Neural progenitor cell (in vitro differentiated cells): ENCODE data around the gene SOBP. TPM values are rescaled to one million over a fixed set of nuclear protein-coding genes. Genes with fewer than 3 reads are reported as not detected.

Experiments
- DNase-seq: peaks from one replicate; pipeline ENCODE4 v3.0.0-alpha.2; 2016; ENCODE audit warnings: low spot score
- H2AFZ ChIP-seq: fragments of 200-600 bp; sonication (generic); replicated peaks from 2 replicates; pipeline ENCODE4 v1.6.1; 2016; ENCODE audit warnings: antibody characterized with exemption
- H3F3A ChIP-seq: fragments of 200-600 bp; sonication (generic); 2 replicates; pipeline ENCODE4 v1.6.1; 2016; ENCODE audit warnings: antibody characterized with exemption, low read depth
- H3K27ac ChIP-seq: fragments of 200-600 bp; sonication (generic); 2 replicates; pipeline ENCODE4 v1.5.1; 2016; ENCODE audit warnings: mild to moderate bottlenecking
- H3K27me3 ChIP-seq: fragments of 200-600 bp; sonication (generic); 2 replicates; pipeline ENCODE4 v1.6.1; 2016; ENCODE audit warnings: mild to moderate bottlenecking, moderate library complexity
- H3K36me3 ChIP-seq: fragments of 200-600 bp; sonication (generic); 2 replicates; pipeline ENCODE4 v1.5.1; 2016
- H3K4me1 ChIP-seq: fragments of 200-600 bp; sonication (generic); 2 replicates; pipeline ENCODE4 v1.6.1; 2016; ENCODE audit warnings: mixed run types
- H3K4me2 ChIP-seq: fragments of 200-600 bp; sonication (generic); 2 replicates; pipeline ENCODE4 v1.6.1; 2016
- H3K4me3 ChIP-seq: fragments of 200-600 bp; sonication (generic); 2 replicates; pipeline ENCODE4 v1.5.1; 2016
- H3K79me2 ChIP-seq: fragments of 200-600 bp; sonication (generic); 2 replicates; pipeline ENCODE4 v1.6.1; 2016; ENCODE audit warnings: low read depth
- H3K9ac ChIP-seq: fragments of 200-600 bp; sonication (generic); 2 replicates; pipeline ENCODE4 v1.6.1; 2016
- H3K9me3 ChIP-seq: fragments of 200-600 bp; sonication (generic); 2 replicates; pipeline ENCODE4 v1.5.1; 2016; ENCODE audit warnings: low read depth
- H4K20me1 ChIP-seq: fragments of 200-600 bp; sonication (generic); 2 replicates; pipeline ENCODE4 v1.6.1; 2016; ENCODE audit warnings: low read depth
- H3K27ac Mint-ChIP-seq: 3 replicates; pipeline ENCODE4 v1.8.0; 2021; ENCODE audit warnings: mixed read lengths
- H3K27me3 Mint-ChIP-seq: 2 replicates; pipeline ENCODE4 v1.8.0; 2022; ENCODE audit warnings: low read depth, mild to moderate bottlenecking, inconsistent platforms, moderate library complexity, mixed read lengths; ENCODE audit not compliant: insufficient read depth
- H3K36me3 Mint-ChIP-seq: 3 replicates; pipeline ENCODE4 v1.8.0; 2021; ENCODE audit warnings: mixed read lengths
- H3K4me1 Mint-ChIP-seq: 3 replicates; pipeline ENCODE4 v1.8.0; 2021; ENCODE audit warnings: mixed read lengths
- H3K4me3 Mint-ChIP-seq: 3 replicates; pipeline ENCODE4 v1.8.0; 2021; ENCODE audit warnings: mild to moderate bottlenecking, moderate library complexity, mixed read lengths
- H3K9me3 Mint-ChIP-seq: 3 replicates; pipeline ENCODE4 v1.8.0; 2020; ENCODE audit warnings: mixed read lengths
- EZH2 ChIP-seq: fragments of 200-600 bp; sonication (generic); IDR thresholded peaks from 2 replicates; pipeline ENCODE4 v1.6.1; 2017; ENCODE audit warnings: antibody characterized with exemption, mild to moderate bottlenecking, moderate library complexity
- EZH2phosphoT487 ChIP-seq: fragments of 200-600 bp; sonication (generic); IDR thresholded peaks from 2 replicates; pipeline ENCODE4 v1.6.1; 2017; ENCODE audit warnings: antibody characterized with exemption
- total RNA-seq: library from RNA; depleted of rRNA; stranded (reverse); fragments of >200 nt; gene quantifications from 2 replicates; pipeline ENCODE4 v1.2.3, GENCODE V29; 2015; ENCODE audit warnings: low replicate concordance
- TF ChIP-seq, protein P1 (sequence below): fragments of 200-600 bp; sonication (generic); IDR thresholded peaks from 2 replicates; pipeline ENCODE4 v1.5.1; 2017; ENCODE audit warnings: antibody characterized with exemption, mild to moderate bottlenecking

Gene SOBP
- total RNA-seq, 1 donor from 2014 or later, result 12.6 TPM

- TF ChIP-seq EZH2 (no peak), EZH2phosphoT487 (no peak)
- TF ChIP-seq, protein P1, sequence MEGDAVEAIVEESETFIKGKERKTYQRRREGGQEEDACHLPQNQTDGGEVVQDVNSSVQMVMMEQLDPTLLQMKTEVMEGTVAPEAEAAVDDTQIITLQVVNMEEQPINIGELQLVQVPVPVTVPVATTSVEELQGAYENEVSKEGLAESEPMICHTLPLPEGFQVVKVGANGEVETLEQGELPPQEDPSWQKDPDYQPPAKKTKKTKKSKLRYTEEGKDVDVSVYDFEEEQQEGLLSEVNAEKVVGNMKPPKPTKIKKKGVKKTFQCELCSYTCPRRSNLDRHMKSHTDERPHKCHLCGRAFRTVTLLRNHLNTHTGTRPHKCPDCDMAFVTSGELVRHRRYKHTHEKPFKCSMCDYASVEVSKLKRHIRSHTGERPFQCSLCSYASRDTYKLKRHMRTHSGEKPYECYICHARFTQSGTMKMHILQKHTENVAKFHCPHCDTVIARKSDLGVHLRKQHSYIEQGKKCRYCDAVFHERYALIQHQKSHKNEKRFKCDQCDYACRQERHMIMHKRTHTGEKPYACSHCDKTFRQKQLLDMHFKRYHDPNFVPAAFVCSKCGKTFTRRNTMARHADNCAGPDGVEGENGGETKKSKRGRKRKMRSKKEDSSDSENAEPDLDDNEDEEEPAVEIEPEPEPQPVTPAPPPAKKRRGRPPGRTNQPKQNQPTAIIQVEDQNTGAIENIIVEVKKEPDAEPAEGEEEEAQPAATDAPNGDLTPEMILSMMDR, result no peak
- H3K4me2 ChIP-seq, result no peak overlapping the region
- H3K79me2 ChIP-seq, result no peaks in the 10 kb centered on the region
- no peaks in the 10 kb centered on the region for H3K36me3 ChIP-seq
- Mint-ChIP-seq H3K27ac (peak overlapping the region; percentile 77), H3K27me3 (no peaks in the 10 kb centered on the region), H3K9me3 (no peaks in the 10 kb centered on the region), H3K36me3 (peaks cover 11% of the 10 kb centered on the region), H3K4me3 (no peak overlapping the region), H3K4me1 (peaks cover 61% of the 10 kb centered on the region)
- H3K27ac ChIP-seq, result no peak overlapping the region
- no peak overlapping the region for H3K4me3 ChIP-seq
- DNase-seq, result no peak
- H3F3A ChIP-seq, result peaks cover 11% of the 10 kb centered on the region
- no peak overlapping the region for H2AFZ ChIP-seq
- peaks cover 7% of the 10 kb centered on the region for H4K20me1 ChIP-seq
- H3K4me1 ChIP-seq, result peaks cover 31% of the 10 kb centered on the region
- no peak overlapping the region for H3K9ac ChIP-seq
- no peaks in the 10 kb centered on the region for H3K27me3 ChIP-seq
- H3K9me3 ChIP-seq, result no peaks in the 10 kb centered on the region
These were observed 74.0 kb downstream of the SOBP start for GRCh38 chr6:107563694-107564588.

GRCh38 chr6:107564589-107564951 lies 74.7 kb downstream of the SOBP start:
- no peaks in the 10 kb centered on the region for H3K27me3 ChIP-seq
- H3K27ac ChIP-seq, result no peak overlapping the region
- H3K4me1 ChIP-seq, result peaks cover 37% of the 10 kb centered on the region
- H3K27ac Mint-ChIP-seq, result peak overlapping the region; percentile 77
- H3K4me2 ChIP-seq, result no peak overlapping the region
- H3K27me3 Mint-ChIP-seq, result no peaks in the 10 kb centered on the region
- no peaks in the 10 kb centered on the region for H3K9me3 ChIP-seq
- H3F3A ChIP-seq, result peaks cover 11% of the 10 kb centered on the region
- H3K79me2 ChIP-seq, result no peaks in the 10 kb centered on the region
- TF ChIP-seq EZH2phosphoT487 (no peak), EZH2 (no peak)
- TF ChIP-seq, protein P1, result no peak
- H3K9me3 Mint-ChIP-seq, result no peaks in the 10 kb centered on the region
- H3K9ac ChIP-seq, result no peak overlapping the region
- no peak overlapping the region for H3K4me3 ChIP-seq
- H3K4me1 Mint-ChIP-seq, result peaks cover 55% of the 10 kb centered on the region
- no peaks in the 10 kb centered on the region for H3K36me3 ChIP-seq
- H3K4me3 Mint-ChIP-seq, result no peak overlapping the region
- peaks cover 7% of the 10 kb centered on the region for H4K20me1 ChIP-seq
- H3K36me3 Mint-ChIP-seq, result peaks cover 13% of the 10 kb centered on the region
- no peak overlapping the region for H2AFZ ChIP-seq
- DNase-seq, result no peak

DNA sequence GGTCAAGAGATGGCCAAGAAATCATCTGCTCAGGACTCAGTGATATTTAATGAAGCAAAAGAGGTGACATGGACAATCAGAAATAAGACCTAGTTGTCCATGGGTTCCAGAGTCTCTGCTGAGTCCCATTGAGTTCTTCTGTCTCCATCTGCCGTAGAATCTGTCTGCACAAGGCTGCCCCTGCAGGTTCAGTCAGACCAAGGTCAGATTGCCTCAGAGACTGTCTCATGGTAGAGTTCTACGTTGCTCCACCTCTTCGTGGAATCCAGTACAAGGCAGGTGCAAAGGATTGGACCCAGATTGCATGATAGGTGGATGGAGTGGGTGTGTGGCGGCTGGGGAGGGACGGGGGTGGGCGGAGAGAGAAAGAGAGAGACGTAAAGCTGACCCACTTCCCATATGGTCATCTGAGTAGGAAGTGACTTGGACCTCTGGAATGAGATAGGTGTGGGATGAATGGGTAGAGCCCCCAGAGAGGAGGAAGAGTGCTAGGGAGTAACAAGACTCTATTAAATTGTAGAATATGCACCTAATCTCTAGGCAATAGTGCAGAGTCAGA lies 75.3 kb downstream of the SOBP start:
- peak overlapping the region; percentile 32 for H3K27ac Mint-ChIP-seq
- Histone ChIP-seq H3K27ac (no peak overlapping the region), H3K36me3 (no peaks in the 10 kb centered on the region)

More for the DNA sequence above, 75.3 kb downstream of the SOBP start:
- peaks cover 16% of the 10 kb centered on the region for H3K36me3 Mint-ChIP-seq
- Histone ChIP-seq H3K9ac (no peak overlapping the region), H3K27me3 (no peaks in the 10 kb centered on the region), H3K9me3 (no peaks in the 10 kb centered on the region), H3K4me1 (peaks cover 38% of the 10 kb centered on the region), H2AFZ (no peak overlapping the region), H3K79me2 (no peaks in the 10 kb centered on the region), H3K4me3 (no peak overlapping the region), H3K4me2 (no peak overlapping the region), H4K20me1 (peaks cover 7% of the 10 kb centered on the region), H3F3A (peaks cover 11% of the 10 kb centered on the region)
- H3K4me3 Mint-ChIP-seq, result no peak overlapping the region
- TF ChIP-seq EZH2 (no peak), EZH2phosphoT487 (no peak)
- TF ChIP-seq, protein P1, result no peak
- H3K9me3 Mint-ChIP-seq, result no peaks in the 10 kb centered on the region
- no peaks in the 10 kb centered on the region for H3K27me3 Mint-ChIP-seq
- peaks cover 48% of the 10 kb centered on the region for H3K4me1 Mint-ChIP-seq
- DNase-seq, result no peak
